ENCODE measurements around the gene MEIOSIN. TPM values are rescaled to one million over a fixed set of nuclear protein-coding genes. Genes with fewer than 3 reads are reported as not detected.

Gene MEIOSIN
- total and polyA plus RNA-seq, 2 donors (not counting 1 experiment from before 2014, with no cell fraction given): not detected

DNA sequence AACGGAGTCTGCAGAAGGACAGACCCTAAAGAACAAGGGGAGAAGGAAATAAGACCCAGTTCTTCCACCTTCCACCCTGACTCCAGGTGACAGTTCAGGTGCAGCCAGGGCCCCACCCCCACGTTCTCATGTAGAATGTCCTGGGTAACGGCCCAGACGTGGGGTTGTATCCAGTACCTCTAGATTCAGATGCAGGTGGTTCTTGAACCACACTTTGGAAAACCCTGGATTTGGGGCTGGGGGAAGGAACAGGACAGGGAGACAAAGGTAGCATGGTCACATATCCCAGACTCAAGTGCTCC lies 46.9 kb downstream of the MEIOSIN start:
- peaks cover 74% of the 10 kb centered on the region for H4K20me1 ChIP-seq (ENCODE audit: control insufficient read depth, insufficient read depth, low read length, poor library complexity, severe bottlenecking)

More for the DNA sequence above, 46.9 kb downstream of the MEIOSIN start:
- Histone ChIP-seq H3K4me1 (ENCODE audit: control insufficient read depth in 2 of 2, insufficient read depth in 2 of 2, low read length in 2 of 2) (peaks cover 17 to 22% of the 10 kb centered on the region in 2 donors), H3K9ac (ENCODE audit: low read length) (no peak overlapping the region), H3K36me3 (replicated peaks in 1 of 2; ENCODE audit: control extremely low read depth in 1 of 2, control insufficient read depth in 1 of 2, extremely low read depth in 1 of 2, insufficient read depth in 2 of 2, low read length in 1 of 2) (peaks cover 0 to 12% of the 10 kb centered on the region in 2 experiments), H3K9me3 (ENCODE audit: control extremely low read depth in 1 of 3, control insufficient read depth in 2 of 3, insufficient read depth in 1 of 3, low read length in 2 of 3) (peaks cover 0 to 4% (median 0%) of the 10 kb centered on the region in 3 donors), H2AFZ (ENCODE audit: insufficient read depth, low read depth, low read length, poor library complexity, severe bottlenecking) (no peak overlapping the region), H3K79me2 (ENCODE audit: control insufficient read depth, insufficient read depth, low read length) (no peaks in the 10 kb centered on the region), H3K27me3 (replicated peaks in 1 of 4; ENCODE audit: control extremely low read depth in 1 of 4, control insufficient read depth in 3 of 4, insufficient read depth in 4 of 4, low read length in 3 of 4) (peaks cover 0 to 23% (median 2%) of the 10 kb centered on the region in 4 experiments), H3K4me3 (ENCODE audit: control extremely low read depth in 1 of 5, extremely low read depth in 1 of 5, insufficient read depth in 1 of 5, low read depth in 2 of 5, low read length in 4 of 5) (no peak overlapping the region), H3K4me2 (replicated peaks; ENCODE audit: low read depth, low read length, poor library complexity, severe bottlenecking) (peak overlapping the region; percentile 92), H3K27ac (ENCODE audit: low read length in 2 of 2) (no peak overlapping the region)
- Mint-ChIP-seq H3K27ac (no peak overlapping the region), H3K9me3 (ENCODE audit: insufficient read depth) (no peaks in the 10 kb centered on the region), H3K4me1 (peaks cover 19% of the 10 kb centered on the region), H3K4me3 (peak overlapping the region; percentile 87), H3K27me3 (peaks cover 10% of the 10 kb centered on the region)
- no peak for ATAC-seq (ENCODE audit: low read depth)
- 20% methylated on average over 3 of the region's 4 CpGs for WGBS (ENCODE audit: insufficient coverage)
- ChIA-PET CTCF (interaction anchor here (1.5 to 1.8 kb wide), 3 partner anchors 11 to 87 kb away, joined by 5 to 13 read pairs (median 6); partner anchors contain the start of genes DMWD and QPCTL), POLR2A (no interaction called here)
- DNase-seq: no peak
- intact Hi-C loops (cut with micrococcal nuclease): no loop called here
- TF ChIP-seq CTCF (IDR thresholded peaks at IDR 0.05) (no peak), EZH2 (IDR thresholded peaks at IDR 0.05; ENCODE audit: borderline replicate concordance, insufficient read depth, low read depth, low read length, poor library complexity, severe bottlenecking) (no peak)

All from B cell (primary cell).